NK-92 treated with Interleukin-12 subunit alpha and Interleukin-12 subunit beta, amount 100 ng/mL, for 24 hours (cell line): Measurements from ENCODE around the gene TMEM97.
A peak's percentile ranks its signal among the peaks of the same experiment; 100 is the strongest.

Source experiments
- DNase-seq: peaks from one replicate; lab custom pipeline; 2025; lab: John Stamatoyannopoulos, UW

TMEM97 gene

GRCh38 chr17:28317099-28317965 lies 1.7 kb upstream of the TMEM97 start:
- DNase-seq, result no peak

- DNase-seq, result no peak
Observed at GRCh38 chr17:28317966-28318758, 838 bp upstream of the TMEM97 start.

GRCh38 chr17:28319598-28319935 lies 567 bp downstream of the TMEM97 start:
- no peak for DNase-seq

GRCh38 chr17:28320215-28321061 lies 1.4 kb downstream of the TMEM97 start:
- no peak for DNase-seq

GRCh38 chr17:28324267-28324745 lies 5.3 kb downstream of the TMEM97 start:
- DNase-seq, result no peak

- DNase-seq, result no peak
Observed at GRCh38 chr17:28324781-28325180, 5.8 kb downstream of the TMEM97 start.

- DNase-seq, result no peak
Observed at GRCh38 chr17:28325211-28325610, 6.2 kb downstream of the TMEM97 start.

GRCh38 chr17:28326114-28326513 lies 7.1 kb downstream of the TMEM97 start:
- no peak for DNase-seq

GRCh38 chr17:28327031-28327607 lies 8.1 kb downstream of the TMEM97 start:
- DNase-seq, result no peak

- DNase-seq, result no peak
Observed at GRCh38 chr17:28327709-28328108, 8.7 kb downstream of the TMEM97 start.

- DNase-seq, result no peak
Observed at GRCh38 chr17:28328325-28328724, 9.3 kb downstream of the TMEM97 start.

- DNase-seq, result no peak
Observed at GRCh38 chr17:28330671-28331070, 11.7 kb downstream of the TMEM97 start.

- no peak for DNase-seq
Observed at GRCh38 chr17:28331891-28332420, 13.0 kb downstream of the TMEM97 start.

- DNase-seq, result no peak
Observed at GRCh38 chr17:28333083-28333746, 14.2 kb downstream of the TMEM97 start.

GRCh38 chr17:28334171-28334570 lies 15.2 kb downstream of the TMEM97 start:
- DNase-seq, result no peak

GRCh38 chr17:28334666-28335200 lies 15.7 kb downstream of the TMEM97 start:
- DNase-seq, result no peak

- DNase-seq, result peak; percentile 99
Observed at GRCh38 chr17:28335201-28335958, 16.4 kb downstream of the TMEM97 start, which contains the start of the genes IFT20 and TNFAIP1. Gene IFT20 (minus strand): TSS chr17:28335472. CDS start chr17:28331985, 3,487 bp downstream. Gene TNFAIP1 (plus strand): TSS chr17:28335761. CDS start chr17:28339522, 3,761 bp downstream.

- peak; percentile 37 for DNase-seq
Observed at GRCh38 chr17:28335959-28336871, 17.2 kb downstream of the TMEM97 start.
